HEK293T (cell line): Measurements from ENCODE around the gene CDC26.

ENCODE experiments used
- ARNT ChIP-seq: fragments of 450-650 bp; IDR thresholded peaks from 2 replicates; pipeline ENCODE4 v1.6.1; 2017; ENCODE audit warnings: mild to moderate bottlenecking
- ELF4 ChIP-seq: fragments of 450-650 bp; IDR thresholded peaks from 2 replicates; pipeline ENCODE4 v1.6.1; 2017; ENCODE audit warnings: antibody characterized with exemption
- FOXK2 ChIP-seq: fragments of 450-650 bp; IDR thresholded peaks from 2 replicates; pipeline ENCODE4 v1.6.1; 2016; ENCODE audit warnings: mild to moderate bottlenecking
- HDGF ChIP-seq: fragments of 450-650 bp; IDR thresholded peaks from 2 replicates; pipeline ENCODE4 v1.6.1; 2017; ENCODE audit warnings: antibody characterized with exemption, borderline replicate concordance
- L3MBTL2 ChIP-seq: fragments of 450-650 bp; conservative IDR thresholded peaks from 2 replicates; pipeline ENCODE4 v1.6.1; 2016; ENCODE audit warnings: mild to moderate bottlenecking
- LEF1 ChIP-seq: fragments of 450-650 bp; IDR thresholded peaks from 2 replicates; pipeline ENCODE4 v1.6.1; 2017; ENCODE audit warnings: mild to moderate bottlenecking, borderline replicate concordance
- SUZ12 ChIP-seq: fragments of 450-650 bp; IDR thresholded peaks from 2 replicates; pipeline ENCODE4 v1.6.1; 2016; ENCODE audit warnings: mild to moderate bottlenecking

- TF ChIP-seq SUZ12 (no peak), LEF1 (no peak), L3MBTL2 (no peak), ARNT (no peak), HDGF (no peak), FOXK2 (no peak), ELF4 (no peak)
Measured at GRCh38 chr9:113278840-113279239, 3.5 kb upstream of the CDC26 start.
